Activated naive CD8-positive, alpha-beta T cell treated with anti-CD3 and anti-CD28 coated beads, Interleukin-2, amount 50 U/mL, for 24 hours (primary cell): Measurements from ENCODE around the gene PPP1R7.

Source experiments
- ATAC-seq: fragments of 150-1000 bp; cut with Tn5 transposase; one replicate; pipeline ENCODE4 v1.10.0; 2021
- DNase-seq: peaks from one replicate; pipeline ENCODE4 v3.0.0; 2021
- H3K27ac Mint-ChIP-seq: one replicate; pipeline ENCODE4 v1.8.0; 2021; ENCODE audit warnings: mild to moderate bottlenecking, mixed read lengths
- H3K27me3 Mint-ChIP-seq: one replicate; pipeline ENCODE4 v1.8.0; 2021; ENCODE audit warnings: mixed read lengths
- H3K36me3 Mint-ChIP-seq: one replicate; pipeline ENCODE4 v1.8.0; 2021; ENCODE audit warnings: low read depth, mixed read lengths
- H3K4me1 Mint-ChIP-seq: one replicate; pipeline ENCODE4 v1.8.0; 2021; ENCODE audit warnings: mixed read lengths
- H3K4me3 Mint-ChIP-seq: one replicate; pipeline ENCODE4 v1.8.0; 2021; ENCODE audit warnings: mild to moderate bottlenecking, moderate library complexity, mixed read lengths
- H3K9me3 Mint-ChIP-seq: one replicate; pipeline ENCODE4 v1.8.0; 2021; ENCODE audit warnings: mixed read lengths

The PPP1R7 gene

DNA sequence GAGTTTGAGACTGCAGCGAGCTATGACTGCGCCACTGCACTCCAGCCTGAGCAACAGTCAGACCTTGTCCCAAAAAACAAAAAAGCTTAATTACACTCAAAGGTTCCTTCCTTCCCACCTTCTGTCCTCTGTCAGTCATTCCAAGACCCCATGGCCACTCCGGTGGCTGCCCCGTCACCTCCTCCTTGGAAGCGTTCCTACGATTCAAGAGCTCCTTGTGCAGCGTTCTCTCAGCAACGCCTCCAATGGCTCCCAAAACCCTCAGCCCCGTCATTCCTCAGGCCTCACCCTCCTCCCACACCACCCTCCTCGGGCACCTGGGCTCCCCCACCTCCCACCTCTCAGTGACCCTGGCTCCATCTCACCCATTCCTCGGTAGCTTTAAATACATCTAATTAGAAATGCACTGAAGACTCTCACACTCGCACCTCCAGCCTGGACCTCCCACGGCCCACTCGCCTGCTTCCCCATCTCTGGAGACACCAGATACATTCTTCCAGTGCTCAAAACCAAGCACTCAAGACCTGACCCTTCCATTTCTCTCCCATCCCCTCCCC is 9.0 kb upstream of the PPP1R7 start:
- Mint-ChIP-seq H3K4me1 (peaks cover 2% of the 10 kb centered on the region), H3K36me3 (peaks cover 17% of the 10 kb centered on the region), H3K4me3 (no peak overlapping the region), H3K9me3 (no peaks in the 10 kb centered on the region), H3K27me3 (no peaks in the 10 kb centered on the region), H3K27ac (no peak overlapping the region)
- no peak for DNase-seq
- ATAC-seq, result no peak

DNA sequence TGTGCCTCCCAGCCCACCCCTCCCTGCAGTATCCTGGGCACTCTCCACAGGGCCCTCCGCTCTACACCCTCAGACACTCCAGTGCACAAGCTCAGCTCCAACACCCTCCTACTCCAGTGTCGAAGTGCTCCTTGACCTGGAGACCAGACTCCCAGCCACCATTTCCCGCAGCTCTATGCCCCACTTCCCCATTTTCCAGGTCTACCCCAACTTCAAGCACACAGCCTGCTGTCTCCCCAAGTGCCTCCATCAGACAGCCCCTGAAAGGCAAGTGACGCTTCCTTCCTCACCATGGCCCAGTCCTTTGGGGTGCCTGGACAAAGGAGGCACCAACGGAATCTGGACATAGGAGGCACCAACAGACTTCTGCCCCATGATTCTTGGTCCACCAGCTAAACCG is 8.2 kb upstream of the PPP1R7 start:
- Mint-ChIP-seq H3K4me1 (peaks cover 6% of the 10 kb centered on the region), H3K9me3 (no peaks in the 10 kb centered on the region), H3K27me3 (no peaks in the 10 kb centered on the region), H3K27ac (peak overlapping the region; percentile 49), H3K4me3 (no peak overlapping the region), H3K36me3 (peaks cover 17% of the 10 kb centered on the region)
- DNase-seq (no peak), ATAC-seq (no peak)

DNA sequence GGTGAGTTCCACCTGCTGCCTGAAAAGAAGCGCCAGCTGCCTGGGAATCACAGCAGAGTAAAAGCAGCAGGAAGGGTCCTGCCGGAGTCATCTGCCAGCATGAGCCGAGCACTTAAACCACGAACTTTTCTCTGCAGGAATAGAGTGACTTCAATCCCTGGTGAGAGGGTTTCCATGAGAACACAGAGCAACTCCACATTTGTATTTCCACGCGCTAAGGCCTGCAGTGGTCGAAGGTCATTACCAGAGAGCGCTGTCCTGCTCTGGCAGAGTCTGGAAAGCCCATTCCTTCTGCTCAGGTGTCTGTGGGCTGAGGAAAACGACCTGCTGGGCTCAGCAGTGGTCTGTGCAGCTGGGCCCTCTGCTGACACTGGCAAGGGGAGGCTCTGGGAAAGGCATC is 7.7 kb upstream of the PPP1R7 start:
- Mint-ChIP-seq H3K27ac (no peak overlapping the region), H3K4me1 (peaks cover 8% of the 10 kb centered on the region), H3K4me3 (no peak overlapping the region), H3K9me3 (no peaks in the 10 kb centered on the region), H3K36me3 (peaks cover 17% of the 10 kb centered on the region), H3K27me3 (no peaks in the 10 kb centered on the region)
- DNase-seq, result no peak
- no peak for ATAC-seq

DNA sequence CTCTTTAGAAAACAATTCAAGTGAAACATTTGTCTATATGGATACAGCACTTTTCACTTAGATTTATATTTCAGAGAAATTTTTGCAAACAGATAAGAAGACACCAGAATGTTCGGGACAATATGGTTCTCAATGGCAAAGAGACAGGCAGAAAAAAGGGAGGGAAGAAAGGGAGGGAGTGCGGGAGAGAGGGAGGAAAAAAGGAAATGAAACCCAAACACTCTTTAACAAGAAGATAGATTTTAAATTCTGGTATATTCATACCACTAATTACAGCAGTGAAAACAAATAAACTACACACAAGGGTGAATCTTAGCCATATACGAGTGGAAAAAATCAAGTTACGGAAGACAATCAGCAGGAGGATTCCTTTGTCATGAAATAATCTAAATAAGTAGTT is 4.0 kb upstream of the PPP1R7 start:
- ATAC-seq, result no peak
- peaks cover 8% of the 10 kb centered on the region for H3K36me3 Mint-ChIP-seq
- no peak overlapping the region for H3K4me3 Mint-ChIP-seq
- no peak for DNase-seq
- H3K4me1 Mint-ChIP-seq, result peaks cover 29% of the 10 kb centered on the region
- H3K9me3 Mint-ChIP-seq, result no peaks in the 10 kb centered on the region
- no peaks in the 10 kb centered on the region for H3K27me3 Mint-ChIP-seq
- H3K27ac Mint-ChIP-seq, result no peak overlapping the region

DNA sequence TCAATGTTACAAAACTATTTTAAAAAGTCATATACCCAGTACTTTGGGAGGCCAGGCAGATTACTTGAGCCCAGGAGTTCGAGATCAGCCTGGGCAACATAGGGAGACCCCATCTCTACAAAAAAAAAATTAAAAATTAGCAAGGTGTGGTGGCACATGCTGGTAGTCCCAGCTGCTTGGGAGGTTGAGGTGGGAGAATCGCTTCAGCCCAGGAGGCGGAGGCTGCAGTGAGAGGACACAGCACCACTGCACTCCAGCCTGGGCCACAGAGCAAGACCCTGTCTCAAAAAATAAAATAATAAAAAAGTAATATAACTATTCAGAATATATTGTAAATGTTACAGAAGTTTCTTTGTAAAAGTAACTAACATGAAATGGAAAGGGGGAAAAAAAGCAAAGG is 2.9 kb upstream of the PPP1R7 start:
- no peaks in the 10 kb centered on the region for H3K27me3 Mint-ChIP-seq
- peak overlapping the region; percentile 97 for H3K4me3 Mint-ChIP-seq
- peaks cover 2% of the 10 kb centered on the region for H3K36me3 Mint-ChIP-seq
- ATAC-seq, result no peak
- H3K4me1 Mint-ChIP-seq, result peaks cover 39% of the 10 kb centered on the region
- no peaks in the 10 kb centered on the region for H3K9me3 Mint-ChIP-seq
- DNase-seq, result no peak
- no peak overlapping the region for H3K27ac Mint-ChIP-seq

DNA sequence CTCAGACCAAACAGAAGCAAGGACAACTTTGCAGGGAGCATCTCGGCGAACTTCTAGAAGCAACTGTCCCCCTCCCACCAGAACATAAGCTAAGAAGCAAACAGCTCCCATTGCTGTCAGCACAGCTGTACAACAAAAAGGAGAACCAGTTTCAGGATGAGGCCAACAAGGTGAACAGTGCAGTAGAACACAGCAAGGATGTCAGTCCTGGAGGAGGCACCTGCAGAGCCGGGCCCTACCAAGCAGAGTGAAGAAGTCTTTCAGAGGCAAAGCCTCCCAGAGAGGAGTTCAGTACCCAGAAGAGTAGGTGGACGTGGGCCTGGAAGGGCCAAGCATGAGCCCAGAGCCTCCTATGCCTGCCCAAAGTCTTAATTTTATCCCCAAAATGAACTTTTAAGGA is 2.0 kb upstream of the PPP1R7 start:
- peak overlapping the region; percentile 97 for H3K4me3 Mint-ChIP-seq
- H3K27ac Mint-ChIP-seq, result peak overlapping the region; percentile 44

DNA sequence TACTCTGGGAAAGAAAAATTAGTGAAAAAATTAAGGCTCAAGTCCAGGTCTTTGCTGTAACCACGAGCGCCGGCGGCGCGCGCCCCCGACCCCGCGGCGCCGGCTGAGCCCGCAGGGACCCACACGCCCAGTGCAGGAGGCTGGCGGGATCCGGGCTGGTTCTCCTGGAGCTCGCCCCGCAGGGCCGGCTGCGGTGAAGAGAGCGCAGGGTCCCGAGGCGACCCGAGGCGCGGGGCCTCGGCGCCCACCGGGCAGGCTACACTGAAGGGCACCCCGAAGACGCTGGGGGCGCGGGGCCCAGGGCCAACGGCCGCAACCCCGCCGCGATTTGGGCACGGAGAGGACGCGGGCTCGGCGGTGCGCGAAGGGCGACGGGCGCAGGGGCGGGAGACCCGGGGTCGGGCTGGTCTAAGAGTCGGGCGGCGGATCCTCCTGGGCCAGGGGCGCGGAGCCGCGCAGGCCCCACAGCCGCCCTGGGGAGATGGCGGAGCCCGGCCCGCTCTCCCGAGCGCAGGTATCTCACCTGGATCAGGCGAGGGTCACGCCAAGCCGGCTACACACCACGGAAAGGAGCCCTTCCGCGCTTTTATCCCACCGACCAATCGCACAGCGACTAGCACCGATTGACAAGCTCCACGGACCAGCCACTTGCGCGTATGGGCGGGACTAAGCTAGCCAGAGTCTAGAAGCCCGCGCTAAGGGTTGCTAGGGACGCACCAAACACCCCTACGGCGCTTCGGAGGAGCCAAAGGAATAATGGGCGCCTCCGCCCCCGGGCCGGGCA is 1.2 kb upstream of the PPP1R7 start, which contains the start of gene PASK:
TSS of gene PASK (minus strand) at position 582 of the 784 bp plus-strand sequence. CDS start 6,440 bp downstream, outside the sequence.
- Mint-ChIP-seq H3K36me3 (peaks cover 7% of the 10 kb centered on the region), H3K27me3 (no peaks in the 10 kb centered on the region), H3K9me3 (no peaks in the 10 kb centered on the region), H3K4me3 (peak within 1 kb of the TSS; percentile 97), H3K27ac (peak within 1 kb of the TSS; percentile 95), H3K4me1 (peaks cover 51% of the 10 kb centered on the region)
- ATAC-seq (peak; percentile 92), DNase-seq (peak; percentile 93)

More for the DNA sequence above, 2.0 kb upstream of the PPP1R7 start:
- Mint-ChIP-seq H3K27me3 (no peaks in the 10 kb centered on the region), H3K9me3 (no peaks in the 10 kb centered on the region), H3K36me3 (peaks cover 2% of the 10 kb centered on the region), H3K4me1 (peaks cover 45% of the 10 kb centered on the region)
- DNase-seq (no peak), ATAC-seq (no peak)

DNA sequence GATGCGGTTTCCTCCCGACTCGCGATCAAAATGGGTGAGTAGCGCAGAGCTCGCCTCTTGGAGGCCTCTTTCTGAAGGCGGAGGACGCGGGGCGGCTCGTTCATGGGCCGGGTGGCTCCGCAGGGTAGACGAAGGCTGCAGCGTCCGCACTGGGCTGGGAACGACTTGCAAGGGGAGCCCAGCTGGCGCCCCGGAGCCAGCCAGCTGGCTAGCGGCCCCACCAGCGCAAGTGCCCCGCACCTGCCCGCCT is 667 bp upstream of the PPP1R7 start:
- Mint-ChIP-seq H3K4me3 (peak overlapping the region; percentile 97), H3K4me1 (peaks cover 55% of the 10 kb centered on the region), H3K36me3 (peaks cover 7% of the 10 kb centered on the region), H3K9me3 (no peaks in the 10 kb centered on the region), H3K27ac (peak overlapping the region; percentile 79), H3K27me3 (no peaks in the 10 kb centered on the region)
- ATAC-seq, result peak; percentile 17
- DNase-seq, result no peak

DNA sequence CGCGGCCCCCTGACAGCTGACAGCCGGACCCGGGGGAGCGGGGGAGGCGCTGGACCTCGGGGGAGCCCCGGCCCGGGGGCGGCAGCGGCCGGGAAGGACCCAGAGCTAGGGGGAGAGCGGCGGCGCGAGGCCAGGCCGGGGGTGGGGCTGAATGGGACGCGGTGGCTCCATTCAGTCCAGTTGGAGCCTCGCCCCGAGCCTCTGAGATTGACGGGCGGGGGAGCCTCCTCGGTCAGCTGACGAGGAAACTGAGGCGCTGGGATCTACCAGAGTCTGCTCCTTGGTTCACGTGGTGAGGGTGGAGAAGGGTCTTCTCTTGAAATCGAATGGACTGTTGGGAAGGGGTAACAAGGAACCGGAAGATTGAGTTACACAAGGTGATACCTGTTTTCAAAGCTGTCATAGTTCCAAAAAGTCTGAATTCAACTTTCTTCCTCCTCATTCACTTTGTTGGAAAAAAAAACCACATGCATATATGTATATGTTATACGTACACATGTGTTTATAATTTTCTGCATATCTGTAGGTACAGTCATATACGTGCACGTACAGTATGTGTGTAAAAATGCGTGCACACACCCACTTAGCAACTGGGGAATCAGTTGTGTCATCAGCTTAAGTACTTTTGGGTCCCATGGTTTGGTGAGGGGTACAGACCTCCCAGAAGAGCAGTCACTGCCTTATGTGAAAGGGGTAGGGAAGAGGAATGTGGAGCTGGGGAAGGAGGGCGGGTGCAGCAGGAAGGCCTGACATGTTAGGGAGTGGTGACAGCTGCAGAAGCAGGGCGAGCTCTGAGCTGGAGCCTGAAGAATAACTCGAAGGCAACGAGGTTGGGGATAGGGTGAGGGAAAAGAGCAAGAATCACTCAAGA is 628 bp downstream of the PPP1R7 start:
- Mint-ChIP-seq H3K9me3 (no peaks in the 10 kb centered on the region), H3K27ac (peak overlapping the region; percentile 95), H3K4me1 (peaks cover 61% of the 10 kb centered on the region), H3K36me3 (peaks cover 12% of the 10 kb centered on the region), H3K27me3 (no peaks in the 10 kb centered on the region), H3K4me3 (peak overlapping the region; percentile 97)
- DNase-seq, result no peak
- peak; percentile 3 for ATAC-seq

DNA sequence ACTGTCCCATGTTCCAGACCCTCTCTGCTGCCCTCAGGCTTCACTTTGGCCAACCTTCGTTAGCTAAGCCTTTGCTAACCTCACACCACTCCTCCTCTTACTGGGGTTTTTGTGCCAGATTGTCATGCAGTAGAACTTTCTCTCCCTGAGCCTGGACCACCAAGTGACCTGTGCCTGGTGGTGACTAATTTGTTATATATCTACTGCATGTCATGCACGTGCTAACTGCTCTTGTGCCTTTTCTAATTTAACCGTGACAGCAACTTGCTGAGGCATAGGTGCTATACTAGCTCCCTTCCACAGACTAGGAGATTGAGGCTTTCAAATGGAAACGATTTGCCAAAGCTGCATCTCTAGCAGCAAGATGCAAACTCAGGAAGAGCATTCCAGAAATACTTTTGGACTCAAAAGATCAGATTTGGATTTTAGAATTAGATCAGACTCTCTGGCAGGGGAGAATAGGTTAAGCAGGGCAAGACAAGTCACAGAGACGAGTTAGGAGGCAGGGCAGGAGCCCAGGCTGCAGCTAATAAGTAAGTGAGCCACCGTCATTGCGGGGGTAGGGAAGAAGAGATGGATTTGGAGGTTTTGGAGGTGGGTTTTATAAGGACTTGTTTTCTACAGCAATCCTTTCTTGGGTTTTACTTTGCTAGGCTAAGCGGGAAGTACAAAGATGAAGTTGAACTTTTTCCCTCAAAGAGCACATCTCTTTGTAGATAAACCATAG is 1.8 kb downstream of the PPP1R7 start:
- Mint-ChIP-seq H3K4me3 (peak overlapping the region; percentile 97), H3K27me3 (no peaks in the 10 kb centered on the region), H3K4me1 (peaks cover 57% of the 10 kb centered on the region), H3K36me3 (peaks cover 15% of the 10 kb centered on the region), H3K27ac (peak overlapping the region; percentile 26), H3K9me3 (no peaks in the 10 kb centered on the region)
- ATAC-seq (no peak), DNase-seq (no peak)

DNA sequence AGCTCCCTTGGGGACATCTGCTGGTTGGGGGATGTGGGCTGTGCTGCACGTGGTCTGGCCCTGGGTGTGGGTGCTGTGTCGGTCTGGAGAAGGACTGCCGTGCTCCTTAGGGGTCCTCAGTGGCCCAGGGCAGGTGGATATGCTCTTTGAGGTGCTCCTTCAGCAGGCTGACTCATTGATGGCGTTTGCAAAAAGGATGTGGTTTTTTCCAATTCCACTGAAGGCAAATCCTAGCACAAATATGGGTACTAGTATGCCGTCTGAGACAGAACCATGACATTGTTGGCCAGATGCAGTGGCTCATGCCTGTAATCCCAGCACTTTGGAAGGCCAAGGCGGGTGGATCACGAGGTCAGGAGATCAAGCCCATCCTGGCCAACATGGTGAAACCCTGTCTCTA is 3.3 kb downstream of the PPP1R7 start:
- DNase-seq, result no peak
- peak overlapping the region; percentile 78 for H3K27ac Mint-ChIP-seq

DNA sequence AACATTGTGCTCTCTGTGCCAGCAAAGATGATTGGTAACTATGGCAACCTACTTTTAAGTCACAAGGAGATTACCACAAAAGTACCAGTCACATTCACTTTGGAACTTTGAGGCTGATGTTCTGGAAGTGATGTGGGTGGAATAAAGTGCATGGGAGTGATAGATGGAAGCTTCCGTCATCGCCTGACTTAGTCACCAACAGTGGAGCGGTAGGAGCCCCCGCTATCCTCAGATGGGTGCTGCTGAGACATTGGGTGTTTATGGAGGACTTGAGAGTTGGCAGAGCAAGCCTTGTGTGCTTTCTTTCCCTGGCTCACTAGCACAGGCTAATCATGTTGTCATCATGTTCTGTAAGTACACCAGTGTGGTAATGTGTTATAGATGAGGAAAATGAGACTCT is 4.6 kb downstream of the PPP1R7 start:
- H3K27ac Mint-ChIP-seq, result peak overlapping the region; percentile 59
- peak; percentile 19 for DNase-seq
- H3K36me3 Mint-ChIP-seq, result peaks cover 17% of the 10 kb centered on the region
- H3K4me1 Mint-ChIP-seq, result peaks cover 46% of the 10 kb centered on the region
- no peak overlapping the region for H3K4me3 Mint-ChIP-seq
- H3K27me3 Mint-ChIP-seq, result no peaks in the 10 kb centered on the region
- ATAC-seq, result peak; percentile 15
- H3K9me3 Mint-ChIP-seq, result no peaks in the 10 kb centered on the region

More for the DNA sequence above, 3.3 kb downstream of the PPP1R7 start:
- Mint-ChIP-seq H3K4me3 (no peak overlapping the region), H3K27me3 (no peaks in the 10 kb centered on the region), H3K4me1 (peaks cover 46% of the 10 kb centered on the region), H3K9me3 (no peaks in the 10 kb centered on the region), H3K36me3 (peaks cover 17% of the 10 kb centered on the region)
- no peak for ATAC-seq

DNA sequence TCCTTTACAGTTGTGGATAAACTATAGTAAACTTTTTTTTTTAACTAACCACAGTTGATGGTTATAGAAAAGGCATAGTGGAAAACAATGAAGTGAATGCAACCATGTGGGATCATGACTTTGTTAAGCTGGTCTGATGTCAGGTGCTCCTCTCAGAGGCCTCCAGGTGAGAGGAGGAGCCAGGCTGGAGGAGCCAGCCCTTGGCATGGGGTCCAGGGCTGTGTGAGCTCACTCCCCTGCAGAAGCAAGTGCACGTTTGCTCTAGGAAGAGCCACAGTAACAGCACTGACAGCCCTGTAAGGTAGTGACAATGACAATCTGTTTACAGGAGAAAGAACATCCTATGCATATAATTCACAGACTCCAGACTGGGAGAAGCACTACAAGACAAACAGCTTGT is 5.7 kb downstream of the PPP1R7 start:
- H3K4me3 Mint-ChIP-seq, result no peak overlapping the region

DNA sequence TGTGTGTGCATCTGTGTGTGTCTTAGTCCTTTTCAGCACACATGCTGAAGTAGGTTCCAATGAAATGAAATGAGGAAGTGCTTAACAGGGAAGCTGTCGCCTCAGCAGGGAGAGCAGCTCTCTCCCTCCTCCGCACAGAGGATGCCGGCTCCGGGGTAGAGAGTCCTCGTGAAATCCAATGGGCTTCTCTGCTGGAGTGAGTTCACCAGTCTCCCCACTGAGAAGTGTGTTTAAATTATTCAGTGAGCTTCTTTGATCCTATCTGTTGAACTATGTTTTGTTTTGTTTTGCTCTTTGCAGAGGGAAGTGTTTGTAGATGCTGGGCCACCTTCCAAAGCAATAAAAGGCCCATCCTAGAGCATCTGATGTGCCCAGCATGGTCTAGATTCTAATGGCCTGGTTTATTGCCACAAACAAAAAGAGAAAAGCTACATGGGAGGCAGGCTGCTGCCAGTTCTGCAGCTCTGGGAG is 6.7 kb downstream of the PPP1R7 start:
- no peak for ATAC-seq
- no peaks in the 10 kb centered on the region for H3K27me3 Mint-ChIP-seq
- peaks cover 28% of the 10 kb centered on the region for H3K4me1 Mint-ChIP-seq
- H3K9me3 Mint-ChIP-seq, result no peaks in the 10 kb centered on the region
- H3K4me3 Mint-ChIP-seq, result no peak overlapping the region
- no peak for DNase-seq
- no peak overlapping the region for H3K27ac Mint-ChIP-seq
- peaks cover 19% of the 10 kb centered on the region for H3K36me3 Mint-ChIP-seq

More for the DNA sequence above, 5.7 kb downstream of the PPP1R7 start:
- Mint-ChIP-seq H3K4me1 (peaks cover 38% of the 10 kb centered on the region), H3K27ac (no peak overlapping the region), H3K36me3 (peaks cover 15% of the 10 kb centered on the region), H3K9me3 (no peaks in the 10 kb centered on the region), H3K27me3 (no peaks in the 10 kb centered on the region)
- no peak for ATAC-seq
- DNase-seq, result no peak
